ENCODE data around the gene LRRC28. TPM values are rescaled to one million over a fixed set of nuclear protein-coding genes. Genes with fewer than 3 reads are reported as not detected.

Gene LRRC28
- total and polyA plus RNA-seq, 4 donors = 7.7 to 66.1 (median 13.0) TPM

DNA sequence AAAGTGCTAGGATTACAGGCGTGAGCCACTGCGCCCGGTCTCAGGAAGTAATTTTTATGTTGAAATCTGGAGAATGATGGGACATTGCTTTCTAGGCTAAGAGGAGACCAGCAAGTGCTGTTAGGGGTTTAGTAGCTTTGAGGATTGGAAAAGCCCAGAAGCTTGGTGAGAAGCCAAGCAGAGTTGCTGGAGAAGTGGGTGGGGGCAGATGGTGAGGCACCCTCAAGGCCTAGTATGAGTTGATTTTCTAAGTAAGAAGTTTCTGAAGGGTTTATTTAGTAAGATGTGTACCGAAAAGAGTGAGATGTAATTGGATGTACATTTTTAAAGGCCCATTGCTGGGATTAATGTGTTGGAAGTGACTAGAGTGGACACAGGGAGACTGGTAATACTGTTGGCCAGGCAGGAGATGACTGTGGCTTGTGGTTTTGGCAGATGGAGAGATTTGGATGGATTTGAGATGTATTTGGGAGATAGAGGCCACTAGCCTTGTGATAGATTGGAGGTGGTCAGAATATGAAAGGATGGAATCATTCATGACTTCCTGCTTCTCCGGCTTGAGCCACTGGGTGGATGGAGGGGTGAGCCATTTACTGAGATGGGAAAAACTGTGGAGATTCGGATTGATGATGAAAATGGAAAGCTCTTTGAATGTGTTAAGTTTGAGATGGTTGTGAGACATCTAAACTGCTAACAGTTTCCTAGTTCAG lies 2.3 kb downstream of the LRRC28 start:
- 80 to 82% methylated on average over 6 of the region's 6 CpGs for WGBS, 2 donors
- Histone ChIP-seq H3K9ac (ENCODE audit: insufficient read depth in 1 of 2, low read length in 2 of 2) (peak overlapping the region in 1 of 2 donors; percentile 54), H3K4me3 (no peak overlapping the region), H3K27ac (ENCODE audit: low read depth in 1 of 2, low read length in 1 of 2) (no peak overlapping the region), H3K27me3 (ENCODE audit: control insufficient read depth in 3 of 3, insufficient read depth in 3 of 3, low read length in 2 of 3) (no peaks in the 10 kb centered on the region), H3K36me3 (ENCODE audit: control insufficient read depth in 4 of 4, insufficient read depth in 4 of 4, low read length in 4 of 4) (peaks cover 0 to 5% (median 0%) of the 10 kb centered on the region in 4 donors), H3K9me3 (ENCODE audit: control insufficient read depth in 4 of 4, insufficient read depth in 3 of 4, low read length in 3 of 4) (peaks cover 0 to 1% (median 0%) of the 10 kb centered on the region in 4 donors), H3K4me1 (ENCODE audit: control insufficient read depth in 5 of 5, insufficient read depth in 5 of 5, low read length in 5 of 5) (peaks cover 0 to 20% (median 3%) of the 10 kb centered on the region in 5 donors)
- DNase-seq (no peak), ATAC-seq (ENCODE audit: insufficient read depth, low FRiP score) (no peak)
- TF ChIP-seq, protein P1, sequence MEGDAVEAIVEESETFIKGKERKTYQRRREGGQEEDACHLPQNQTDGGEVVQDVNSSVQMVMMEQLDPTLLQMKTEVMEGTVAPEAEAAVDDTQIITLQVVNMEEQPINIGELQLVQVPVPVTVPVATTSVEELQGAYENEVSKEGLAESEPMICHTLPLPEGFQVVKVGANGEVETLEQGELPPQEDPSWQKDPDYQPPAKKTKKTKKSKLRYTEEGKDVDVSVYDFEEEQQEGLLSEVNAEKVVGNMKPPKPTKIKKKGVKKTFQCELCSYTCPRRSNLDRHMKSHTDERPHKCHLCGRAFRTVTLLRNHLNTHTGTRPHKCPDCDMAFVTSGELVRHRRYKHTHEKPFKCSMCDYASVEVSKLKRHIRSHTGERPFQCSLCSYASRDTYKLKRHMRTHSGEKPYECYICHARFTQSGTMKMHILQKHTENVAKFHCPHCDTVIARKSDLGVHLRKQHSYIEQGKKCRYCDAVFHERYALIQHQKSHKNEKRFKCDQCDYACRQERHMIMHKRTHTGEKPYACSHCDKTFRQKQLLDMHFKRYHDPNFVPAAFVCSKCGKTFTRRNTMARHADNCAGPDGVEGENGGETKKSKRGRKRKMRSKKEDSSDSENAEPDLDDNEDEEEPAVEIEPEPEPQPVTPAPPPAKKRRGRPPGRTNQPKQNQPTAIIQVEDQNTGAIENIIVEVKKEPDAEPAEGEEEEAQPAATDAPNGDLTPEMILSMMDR (IDR thresholded peaks at IDR 0.05; ENCODE audit: control extremely low read depth, extremely low read depth) = no peak

DNA sequence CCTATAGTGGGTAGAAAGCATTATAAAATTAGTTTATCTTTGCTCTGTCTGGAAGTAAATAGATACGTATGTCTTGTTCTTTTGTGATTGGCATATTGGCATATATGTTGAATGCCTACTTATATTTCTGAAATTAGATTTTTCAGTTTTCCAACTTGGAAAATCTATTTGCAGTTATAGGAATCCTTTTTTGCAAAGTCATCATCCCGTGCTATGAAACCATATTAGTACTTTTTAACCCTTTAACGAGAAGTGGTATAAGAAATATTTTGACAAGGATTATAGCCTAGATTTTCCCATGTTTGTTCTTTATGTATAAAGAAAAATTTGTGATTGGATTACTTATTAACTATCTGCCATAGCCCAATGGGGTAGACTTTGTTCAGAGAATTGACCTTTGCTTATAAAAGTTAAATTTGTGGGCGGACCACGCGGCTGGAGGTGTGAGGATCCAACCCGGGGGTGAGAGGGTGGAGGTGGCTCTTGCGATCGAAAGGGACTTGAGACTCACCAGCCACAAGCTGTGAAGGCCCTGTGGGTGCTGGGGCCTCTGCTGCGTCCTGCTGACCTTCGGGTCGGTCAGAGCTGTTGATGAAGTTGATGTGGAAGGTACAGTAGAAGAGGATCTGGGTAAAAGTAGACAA lies 5.9 kb downstream of the LRRC28 start:
- Histone ChIP-seq H3K9me3 (ENCODE audit: control insufficient read depth in 4 of 4, insufficient read depth in 3 of 4, low read length in 3 of 4) (no peaks in the 10 kb centered on the region), H3K27me3 (ENCODE audit: control insufficient read depth in 3 of 3, insufficient read depth in 3 of 3, low read length in 2 of 3) (no peaks in the 10 kb centered on the region), H3K9ac (ENCODE audit: insufficient read depth in 1 of 2, low read length in 2 of 2) (no peak overlapping the region), H3K4me1 (ENCODE audit: control insufficient read depth in 5 of 5, insufficient read depth in 5 of 5, low read length in 5 of 5) (peaks cover 0 to 5% (median 2%) of the 10 kb centered on the region in 5 donors), H3K4me3 (no peak overlapping the region), H3K27ac (ENCODE audit: low read depth in 1 of 2, low read length in 1 of 2) (no peak overlapping the region), H3K36me3 (ENCODE audit: control insufficient read depth in 4 of 4, insufficient read depth in 4 of 4, low read length in 4 of 4) (peaks cover 0 to 10% (median under 1%) of the 10 kb centered on the region in 4 donors)
- TF ChIP-seq, protein P1 (IDR thresholded peaks at IDR 0.05; ENCODE audit: control extremely low read depth, extremely low read depth) = no peak
- 90 to 96% methylated on average over 12 of the region's 12 CpGs for WGBS, 2 donors
- ATAC-seq (ENCODE audit: insufficient read depth, low FRiP score) (no peak), DNase-seq (no peak)

DNA sequence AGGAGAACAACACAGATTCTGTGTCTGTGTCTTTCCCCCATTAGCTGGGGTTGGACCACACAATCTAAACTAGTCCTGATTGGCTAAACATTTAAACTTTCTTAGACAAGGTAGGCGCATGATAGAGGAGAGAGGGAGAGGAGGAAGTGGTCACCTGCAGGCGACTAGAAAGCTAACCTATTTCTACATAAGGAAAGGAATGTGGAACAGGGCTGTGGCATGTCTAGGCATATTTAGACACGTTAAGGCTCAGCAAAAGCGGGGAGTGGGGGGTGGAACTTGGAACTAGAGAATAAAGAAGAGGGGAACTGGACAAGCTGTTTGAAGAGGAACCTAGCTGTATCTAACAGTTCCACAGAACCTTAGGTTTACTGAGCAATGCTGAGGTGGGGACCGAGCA lies 12.8 kb downstream of the LRRC28 start:
- Histone ChIP-seq H3K36me3 (ENCODE audit: control insufficient read depth in 4 of 4, insufficient read depth in 4 of 4, low read length in 4 of 4) (peaks cover 0 to 6% (median 0%) of the 10 kb centered on the region in 4 donors), H3K9me3 (ENCODE audit: control insufficient read depth in 4 of 4, insufficient read depth in 3 of 4, low read length in 3 of 4) (no peaks in the 10 kb centered on the region), H3K27me3 (ENCODE audit: control insufficient read depth in 3 of 3, insufficient read depth in 3 of 3, low read length in 2 of 3) (no peaks in the 10 kb centered on the region), H3K4me1 (ENCODE audit: control insufficient read depth in 5 of 5, insufficient read depth in 5 of 5, low read length in 5 of 5) (peaks cover 0 to 8% (median 0%) of the 10 kb centered on the region in 5 donors), H3K9ac (ENCODE audit: insufficient read depth in 1 of 2, low read length in 2 of 2) (no peak overlapping the region), H3K4me3 (no peak overlapping the region), H3K27ac (ENCODE audit: low read depth in 1 of 2, low read length in 1 of 2) (no peak overlapping the region)
- TF ChIP-seq, protein P1 (IDR thresholded peaks at IDR 0.05; ENCODE audit: control extremely low read depth, extremely low read depth) = no peak
- ATAC-seq (ENCODE audit: insufficient read depth, low FRiP score) (no peak), DNase-seq (no peak)
- WGBS, 2 donors = 70 to 82% methylated on average over 5 of the region's 5 CpGs
